GM18951 (cell line): ENCODE results near the gene CCDC107.
A peak's percentile ranks its signal among the peaks of the same experiment; 100 is the strongest.

Experiments used
- POLR2A ChIP-seq: IDR thresholded peaks from 4 replicates; pipeline ENCODE4 v1.6.1; 2011; ENCODE audit warnings: mild to moderate bottlenecking; ENCODE audit not compliant: insufficient read length, insufficient read depth; ENCODE audit errors: extremely low read depth
- in situ Hi-C: fragments of 300-500 bp; cut with MboI; formaldehyde crosslinking; loops from one replicate; pipeline ENCODE4 v1.12.0; 2022; ENCODE audit warnings: low sequenced_read_pairs, mixed read lengths, inconsistent platforms; ENCODE audit not compliant: unreplicated experiment

Gene CCDC107

GRCh38 chr9:35646533-35647265 lies 11.4 kb upstream of the CCDC107 start:
- peak; percentile 71 for TF ChIP-seq POLR2A
- in situ Hi-C loops, result no loop called here

- in situ Hi-C loops, result no loop called here
- TF ChIP-seq POLR2A, result peak; percentile 51
These were observed 8.4 kb upstream of the CCDC107 start for GRCh38 chr9:35649431-35650340.

GRCh38 chr9:35650341-35651158 lies 7.5 kb upstream of the CCDC107 start, which contains the start of gene SIT1:
Gene SIT1, minus strand, starts transcription at chr9:35650931. Its CDS starts 78 bp downstream, at chr9:35650853.
- in situ Hi-C loops, result no loop called here
- TF ChIP-seq POLR2A, result peak; percentile 53

GRCh38 chr9:35651956-35652828 lies 5.9 kb upstream of the CCDC107 start:
- TF ChIP-seq POLR2A, result no peak
- in situ Hi-C loops, result no loop called here

GRCh38 chr9:35652829-35653209 lies 5.3 kb upstream of the CCDC107 start:
- in situ Hi-C loops, result no loop called here

GRCh38 chr9:35653611-35654010 lies 4.5 kb upstream of the CCDC107 start:
- no peak for TF ChIP-seq POLR2A
- in situ Hi-C loops, result no loop called here

More at GRCh38 chr9:35652829-35653209, 5.3 kb upstream of the CCDC107 start:
- TF ChIP-seq POLR2A, result no peak

GRCh38 chr9:35656348-35656747 lies 1.7 kb upstream of the CCDC107 start:
- in situ Hi-C loops, result no loop called here
- no peak for TF ChIP-seq POLR2A

- TF ChIP-seq POLR2A, result no peak
- in situ Hi-C loops, result no loop called here
These were observed 1.1 kb upstream of the CCDC107 start for GRCh38 chr9:35656831-35657545.

- in situ Hi-C loops, result no loop called here
- TF ChIP-seq POLR2A, result no peak
These were observed 451 bp upstream of the CCDC107 start, which contains the start of gene RMRP for GRCh38 chr9:35657546-35658136. Gene RMRP, minus strand, starts transcription at chr9:35658019.

GRCh38 chr9:35658968-35659220 lies 802 bp downstream of the CCDC107 start:
- in situ Hi-C loops, result no loop called here
- no peak for TF ChIP-seq POLR2A

GRCh38 chr9:35659340-35659739 lies 1.2 kb downstream of the CCDC107 start:
- no peak for TF ChIP-seq POLR2A
- in situ Hi-C loops, result no loop called here
